Measurements from ENCODE around the gene STEAP2. TPM values are rescaled to one million over a fixed set of nuclear protein-coding genes. Genes with fewer than 3 reads are reported as not detected.
A peak's percentile ranks its signal among the peaks of the same experiment; 100 is the strongest.

STEAP2 gene
- total and polyA plus RNA-seq, 8 donors, result 2.3 to 10.7 (median 7.3) TPM

DNA sequence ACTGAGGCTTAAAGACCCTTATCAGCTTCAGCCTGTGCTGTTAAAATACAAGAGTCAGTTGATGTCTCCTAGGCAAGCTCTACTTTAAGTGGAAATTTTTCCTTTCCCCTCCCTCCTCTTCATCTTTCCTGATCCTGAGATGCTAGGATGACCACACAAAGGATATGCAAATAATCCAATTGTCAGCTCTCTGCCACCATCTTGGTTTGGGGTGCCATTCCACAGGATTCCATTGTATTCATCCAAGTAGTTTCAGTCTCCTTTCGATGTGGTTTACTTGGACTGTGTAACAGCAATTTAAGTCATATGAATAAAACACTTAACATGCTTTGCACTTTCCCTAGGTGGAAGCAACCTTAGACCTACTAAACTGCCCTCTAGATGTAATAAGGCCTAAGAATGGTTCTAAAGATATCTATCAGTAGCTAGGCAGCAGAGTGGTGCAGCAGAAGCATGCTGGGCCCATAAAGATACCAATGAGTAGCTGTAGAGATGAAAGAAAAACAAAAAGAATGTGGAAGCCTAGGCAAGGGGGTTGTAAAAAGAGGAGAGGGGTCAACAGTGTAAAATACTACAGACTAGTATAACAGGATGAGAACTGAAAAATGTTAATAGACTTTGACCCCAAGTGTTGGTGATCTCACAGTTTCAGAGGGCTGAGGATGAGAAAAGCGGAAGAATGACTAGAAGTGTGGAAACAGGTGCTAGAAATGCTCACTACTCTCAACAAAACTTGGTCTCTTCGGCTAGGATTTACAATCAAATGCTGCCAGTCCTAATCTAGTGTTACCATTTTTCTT, 31.0 kb downstream of the STEAP2 start:
- DNase-seq, result no peak
- Histone ChIP-seq H3K27me3 (no peaks in the 10 kb centered on the region), H3K27ac (no peak overlapping the region), H3K4me1 (peaks cover 0 to 7% (median 0%) of the 10 kb centered on the region in 3 donors), H3K36me3 (no peaks in the 10 kb centered on the region), H3K9me3 (no peaks in the 10 kb centered on the region), H3K4me3 (no peak overlapping the region)
- no peak for FAIRE-seq
- 70 to 76% methylated on average over 3 of the region's 3 CpGs for WGBS, 2 donors
- TF ChIP-seq, protein P1, sequence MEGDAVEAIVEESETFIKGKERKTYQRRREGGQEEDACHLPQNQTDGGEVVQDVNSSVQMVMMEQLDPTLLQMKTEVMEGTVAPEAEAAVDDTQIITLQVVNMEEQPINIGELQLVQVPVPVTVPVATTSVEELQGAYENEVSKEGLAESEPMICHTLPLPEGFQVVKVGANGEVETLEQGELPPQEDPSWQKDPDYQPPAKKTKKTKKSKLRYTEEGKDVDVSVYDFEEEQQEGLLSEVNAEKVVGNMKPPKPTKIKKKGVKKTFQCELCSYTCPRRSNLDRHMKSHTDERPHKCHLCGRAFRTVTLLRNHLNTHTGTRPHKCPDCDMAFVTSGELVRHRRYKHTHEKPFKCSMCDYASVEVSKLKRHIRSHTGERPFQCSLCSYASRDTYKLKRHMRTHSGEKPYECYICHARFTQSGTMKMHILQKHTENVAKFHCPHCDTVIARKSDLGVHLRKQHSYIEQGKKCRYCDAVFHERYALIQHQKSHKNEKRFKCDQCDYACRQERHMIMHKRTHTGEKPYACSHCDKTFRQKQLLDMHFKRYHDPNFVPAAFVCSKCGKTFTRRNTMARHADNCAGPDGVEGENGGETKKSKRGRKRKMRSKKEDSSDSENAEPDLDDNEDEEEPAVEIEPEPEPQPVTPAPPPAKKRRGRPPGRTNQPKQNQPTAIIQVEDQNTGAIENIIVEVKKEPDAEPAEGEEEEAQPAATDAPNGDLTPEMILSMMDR (IDR thresholded peaks at IDR 0.05), result no peak
- intact Hi-C loops (cut with DNase I), result loop anchor here in 1 of 3 donors (10.0 kb wide), 1 partner anchor 78 kb away; no protein-coding TSS in a partner anchor
- ATAC-seq, result no peak

DNA sequence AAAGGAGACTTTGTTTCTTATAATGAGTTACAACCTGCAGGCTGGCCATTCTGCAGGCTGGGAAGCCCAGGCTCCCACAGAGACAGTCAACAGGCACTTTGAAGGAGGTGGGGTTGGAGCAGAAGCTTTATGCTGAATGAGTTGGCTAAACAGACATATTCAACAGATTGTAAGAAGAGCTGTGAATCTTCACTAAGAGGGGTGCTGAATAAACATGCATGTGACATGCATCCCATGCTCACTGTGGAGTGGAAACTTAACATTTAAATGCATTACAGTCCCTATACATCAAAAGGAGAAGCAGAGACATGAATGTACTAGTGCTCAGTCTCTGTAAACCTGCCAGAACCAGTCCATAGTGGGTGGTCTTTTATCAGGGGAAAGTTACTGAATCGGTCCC, 32.0 kb downstream of the STEAP2 start:
- TF ChIP-seq, protein P1 (IDR thresholded peaks at IDR 0.05), result no peak
- H3K9me3 ChIP-seq, result no peaks in the 10 kb centered on the region
- WGBS, 2 donors, result 24 to 26% methylated on average over 1 of the region's 1 CpG
- no peaks in the 10 kb centered on the region for H3K27me3 ChIP-seq
- no peaks in the 10 kb centered on the region for H3K36me3 ChIP-seq
- intact Hi-C loops (cut with DNase I), result loop anchor here in 1 of 3 donors (10.0 kb wide), 1 partner anchor 79 kb away; no protein-coding TSS in a partner anchor
- no peak for ATAC-seq
- H3K27ac ChIP-seq, result no peak overlapping the region
- no peak for DNase-seq
- H3K4me3 ChIP-seq, result no peak overlapping the region
- no peak for FAIRE-seq
- H3K4me1 ChIP-seq, result peaks cover 0 to 7% (median 0%) of the 10 kb centered on the region in 3 donors

DNA sequence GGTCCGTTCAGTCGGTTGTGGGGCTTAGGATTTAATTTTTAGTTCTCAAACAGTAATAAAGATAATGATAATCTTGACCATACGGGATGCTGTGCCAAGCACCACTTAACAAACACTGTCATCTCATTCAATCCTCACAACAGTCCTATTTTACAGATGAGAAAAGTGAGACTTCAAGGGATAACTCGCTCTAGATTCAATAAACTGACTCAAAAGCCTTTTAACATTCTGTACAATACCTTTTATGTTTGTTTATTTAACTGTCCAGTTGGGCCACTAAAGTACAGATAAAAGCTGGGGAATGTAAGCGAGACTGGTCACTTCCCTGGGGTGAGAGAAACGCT, 33.0 kb downstream of the STEAP2 start:
- H3K4me3 ChIP-seq, result peak overlapping the region; percentile 75 to 98 (median 86)
- H3K9me3 ChIP-seq, result no peaks in the 10 kb centered on the region
- H3K4me1 ChIP-seq, result peaks cover 0 to 7% (median 0%) of the 10 kb centered on the region in 3 donors
- WGBS, 2 donors, result 5 to 13% methylated on average over 6 of the region's 6 CpGs
- TF ChIP-seq, protein P1 (IDR thresholded peaks at IDR 0.05), result no peak
- DNase-seq (no peak), FAIRE-seq (no peak), ATAC-seq (no peak)
- no peaks in the 10 kb centered on the region for H3K36me3 ChIP-seq
- intact Hi-C loops (cut with DNase I), result loop anchor here in 1 of 3 donors (10.0 kb wide), 1 partner anchor 80 kb away; no protein-coding TSS in a partner anchor
- H3K27ac ChIP-seq, result no peak overlapping the region
- H3K27me3 ChIP-seq, result no peaks in the 10 kb centered on the region

DNA sequence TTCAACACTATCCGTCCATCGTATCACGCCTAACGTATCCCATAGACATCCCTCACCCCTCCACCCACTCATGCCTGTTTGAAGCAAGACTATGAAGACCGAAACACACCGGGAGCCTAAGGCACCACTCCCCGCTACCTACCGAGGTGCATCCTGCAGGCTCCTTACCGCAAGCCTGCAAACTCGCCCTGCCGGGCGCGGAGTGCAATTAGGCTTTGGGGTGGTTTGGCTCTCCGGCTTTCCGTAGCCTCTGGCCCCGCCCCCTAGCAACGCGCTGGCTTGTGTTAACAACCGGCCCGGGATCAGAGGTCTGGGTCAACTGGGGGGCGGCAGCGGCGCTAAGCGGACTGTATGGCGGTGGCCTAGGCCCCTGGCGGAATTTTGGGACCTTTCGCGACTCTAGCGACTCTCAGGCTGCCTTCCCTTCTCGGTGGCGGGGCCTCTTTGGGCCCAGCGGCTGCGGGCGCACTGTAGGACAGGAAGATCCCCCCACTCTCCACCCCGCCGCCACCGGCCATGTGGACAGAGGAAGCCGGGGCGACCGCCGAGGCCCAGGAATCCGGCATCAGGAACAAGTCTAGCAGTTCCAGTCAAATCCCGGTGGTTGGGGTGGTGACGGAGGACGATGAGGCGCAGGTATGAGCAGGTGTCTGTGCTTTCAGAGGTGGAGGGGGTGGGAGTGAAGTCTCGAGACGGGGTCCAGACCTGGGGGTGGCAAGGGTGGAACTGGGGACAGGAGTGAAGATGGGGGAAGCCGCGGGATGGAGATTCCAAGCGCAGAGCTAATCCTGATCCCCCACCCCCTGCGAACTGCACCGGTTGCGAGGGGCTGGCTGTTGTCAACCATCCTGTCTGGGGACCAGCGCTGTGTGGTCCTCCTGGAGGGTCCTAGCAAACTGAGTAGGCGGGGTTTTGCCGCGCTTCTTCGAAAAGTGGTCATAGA, 33.6 kb downstream of the STEAP2 start, which contains the start of gene CFAP69:
TSS of gene CFAP69 (plus strand) at position 266 of the 943 bp plus-strand sequence. CDS start at position 517, 251 bp downstream.
- peaks cover 0 to 7% (median 0%) of the 10 kb centered on the region in 3 donors for H3K4me1 ChIP-seq
- 1% methylated on average over 58 to 59 of the region's 59 CpGs for WGBS, 2 donors
- intact Hi-C loops (cut with DNase I), result loop anchor here in 1 of 3 donors (10.0 kb wide), 1 partner anchor 80 kb away; no protein-coding TSS in a partner anchor
- H3K36me3 ChIP-seq, result no peaks in the 10 kb centered on the region
- H3K27me3 ChIP-seq, result no peaks in the 10 kb centered on the region
- no peak for FAIRE-seq
- H3K4me3 ChIP-seq, result peak within 1 kb of the TSS; percentile 75 to 98 (median 86)
- peak; percentile 88 to 97 (median 94) for DNase-seq
- peak; percentile 99 for ATAC-seq
- no peaks in the 10 kb centered on the region for H3K9me3 ChIP-seq
- TF ChIP-seq, protein P1 (IDR thresholded peaks at IDR 0.05), result peak in 1 of 4 donors; percentile 35
- H3K27ac ChIP-seq, result no peak within 1 kb of the TSS

All from pancreas (tissue), 10 donors.